ENCODE data around the gene C10orf67. TPM values are rescaled to one million over a fixed set of nuclear protein-coding genes. Genes with fewer than 3 reads are reported as not detected.
A peak's percentile ranks its signal among the peaks of the same experiment; 100 is the strongest.

C10orf67 gene
- total and polyA plus RNA-seq, 2 of the 8 experiments (the other 6 are each of a cell fraction or from before 2014, with no cell fraction given), result 0.05 to 0.11 TPM

GRCh38 chr10:23194966-23195845, 149.4 kb downstream of the C10orf67 start:
- CTCF ChIA-PET (ENCODE audit: partially characterized antibody), result no interaction called here
- H3K4ac ChIP-seq (replicated peaks; ENCODE audit: insufficient read length, low read depth, low read length), result no peak overlapping the region
- no peak overlapping the region for H3K56ac ChIP-seq (replicated peaks; ENCODE audit: insufficient read length, low read depth, low read length)
- H2BK20ac ChIP-seq (ENCODE audit: low read length), result no peak overlapping the region
- no peak overlapping the region for H4K5ac ChIP-seq (ENCODE audit: insufficient read length, low read depth, low read length)
- H3K79me2 ChIP-seq (ENCODE audit: control insufficient read depth in 1 of 2, insufficient read depth in 2 of 2, low read length in 2 of 2), result no peaks in the 10 kb centered on the region
- peaks cover 22 to 24% of the 10 kb centered on the region in 2 experiments for H4K20me1 ChIP-seq (replicated peaks in 1 of 2; ENCODE audit: control insufficient read depth in 1 of 2, insufficient read depth in 2 of 2, low read length in 2 of 2)
- H3K27ac ChIP-seq (ENCODE audit: low read depth, low read length), result no peak overlapping the region
- H2AK5ac ChIP-seq (ENCODE audit: low read depth, low read length), result no peak overlapping the region
- no peak for FAIRE-seq
- peaks cover 95 to 100% (median 99%) of the 10 kb centered on the region in 4 experiments for H3K27me3 ChIP-seq (replicated peaks in 1 of 4; ENCODE audit: control insufficient read depth in 3 of 4, extremely low read depth in 1 of 4, insufficient read depth in 3 of 4, low read length in 3 of 4)
- H2BK120ac ChIP-seq (replicated peaks; ENCODE audit: low read depth, low read length), result no peak overlapping the region
- WGBS, 2 experiments (ENCODE audit: extremely low coverage in 1 of 2, insufficient coverage in 1 of 2, insufficient read length in 1 of 2, insufficient replicate concordance in 2 of 2, low coverage in 1 of 2, low lambda C conversion rate in 2 of 2, missing lambda C conversion rate in 1 of 2), result 6% methylated on average over 68 of the region's 70 CpGs; no CpG with 5 or more reads in 1 of the 2 experiments
- H2AFZ ChIP-seq (ENCODE audit: low read length), result no peak overlapping the region; the same call in 1 of the 2 replicates
- H4K91ac ChIP-seq (replicated peaks; ENCODE audit: insufficient read length, low read length), result no peak overlapping the region
- H3K4me3 ChIP-seq (ENCODE audit: extremely low read depth in 1 of 4, insufficient read depth in 2 of 4, low read depth in 3 of 4, low read length in 4 of 4), result peak overlapping the region in 3 of 4 experiments; percentile 26 to 48 (median 27); a peak in 7 of 8 replicates
- DNase-seq (ENCODE audit: low read depth in 1 of 2, low spot score in 2 of 2), result peak in 1 of 2 experiments; percentile 60
- no peak overlapping the region for H3K23ac ChIP-seq (ENCODE audit: insufficient read length)
- POLR2A ChIA-PET (ENCODE audit: partially characterized antibody), result no interaction called here
- H3K79me1 ChIP-seq (ENCODE audit: low read depth, low read length), result no peaks in the 10 kb centered on the region
- H3K4me1 ChIP-seq (replicated peaks in 1 of 4; ENCODE audit: control insufficient read depth in 3 of 4, insufficient read depth in 4 of 4, low read length in 3 of 4), result peaks cover 6 to 24% (median 13%) of the 10 kb centered on the region in 4 experiments
- H3K36me3 ChIP-seq (ENCODE audit: control insufficient read depth in 2 of 4, insufficient read depth in 4 of 4, low read length in 3 of 4), result peaks cover 0 to 13% (median 0%) of the 10 kb centered on the region in 4 experiments; a peak in 1 of 8 replicates
- no peak overlapping the region for H3K18ac ChIP-seq (ENCODE audit: extremely low read depth, low read length)
- no peaks in the 10 kb centered on the region for H3K9me3 ChIP-seq (ENCODE audit: insufficient read depth in 2 of 2, low read depth in 1 of 2, low read length in 1 of 2)
- H3K14ac ChIP-seq (ENCODE audit: insufficient read length), result no peak overlapping the region
- H3K23me2 ChIP-seq (ENCODE audit: low read depth, low read length), result peaks cover 10% of the 10 kb centered on the region; the same call in 1 of the 2 replicates
- H4K8ac ChIP-seq (ENCODE audit: extremely low read depth, insufficient read depth, low read length), result no peak overlapping the region
- H2BK5ac ChIP-seq (ENCODE audit: low read depth, low read length), result no peak overlapping the region
- H3K9ac ChIP-seq (replicated peaks in 1 of 4; ENCODE audit: extremely low read depth in 1 of 4, low read depth in 3 of 4, low read length in 3 of 4), result no peak overlapping the region
- H2BK15ac ChIP-seq (ENCODE audit: low read length), result no peak overlapping the region
- peak overlapping the region; percentile 35; the same call in 1 of the 2 replicates for H2BK12ac ChIP-seq (ENCODE audit: low read depth, low read length)
- H3K4me2 ChIP-seq (ENCODE audit: insufficient read depth in 1 of 2, low read depth in 2 of 2, low read length in 2 of 2), result peak overlapping the region; percentile 66 to 73
- TF ChIP-seq CHD2 (IDR thresholded peaks at IDR 0.05; ENCODE audit: low read length) (no peak), MAX (IDR thresholded peaks at IDR 0.05) (peak; percentile 10; the same call in 1 of the 2 replicates), SUZ12 (IDR thresholded peaks at IDR 0.05; ENCODE audit: low read length) (peak; percentile 100), KDM1A (IDR thresholded peaks at IDR 0.05; ENCODE audit: borderline replicate concordance, low read length) (no peak), CREB1 (IDR thresholded peaks at IDR 0.05) (peak; percentile 86), BACH1 (IDR thresholded peaks at IDR 0.05; ENCODE audit: low read length) (no peak), CTBP2 (IDR thresholded peaks at IDR 0.05; ENCODE audit: borderline replicate concordance, insufficient read depth, insufficient read length, low read length) (peak; percentile 55), SIN3A (conservative IDR thresholded peaks at IDR 0.05 in 1 of 2, IDR thresholded peaks at IDR 0.05 in 1 of 2; ENCODE audit: low read depth in 1 of 2, low read length in 2 of 2) (no peak), FOSL1 (IDR thresholded peaks at IDR 0.05; ENCODE audit: insufficient read depth, low read depth, low read length) (no peak), CBX8 (IDR thresholded peaks at IDR 0.05; ENCODE audit: borderline replicate concordance, low read depth, low read length) (peak; percentile 51; the same call in 1 of the 2 replicates), RAD21 (IDR thresholded peaks at IDR 0.05 in 1 of 2, conservative IDR thresholded peaks at IDR 0.05 in 1 of 2; ENCODE audit: low read depth in 2 of 2, low read length in 2 of 2) (no peak)

All from H1 (cell line).